ENCODE results near the gene TAC3.
"Not testable (repeated sequence)": the region's sequence is repeated elsewhere in the genome, so short reads cannot be mapped to it uniquely, and the experiment has no call there.

The TAC3 gene

GRCh38 chr12:56980268-56980667 lies 36.1 kb downstream of the TAC3 start:
- no peak for DNase-seq

- DNase-seq = no peak
Observed at GRCh38 chr12:56979628-56980027, 36.7 kb downstream of the TAC3 start.

DNA sequence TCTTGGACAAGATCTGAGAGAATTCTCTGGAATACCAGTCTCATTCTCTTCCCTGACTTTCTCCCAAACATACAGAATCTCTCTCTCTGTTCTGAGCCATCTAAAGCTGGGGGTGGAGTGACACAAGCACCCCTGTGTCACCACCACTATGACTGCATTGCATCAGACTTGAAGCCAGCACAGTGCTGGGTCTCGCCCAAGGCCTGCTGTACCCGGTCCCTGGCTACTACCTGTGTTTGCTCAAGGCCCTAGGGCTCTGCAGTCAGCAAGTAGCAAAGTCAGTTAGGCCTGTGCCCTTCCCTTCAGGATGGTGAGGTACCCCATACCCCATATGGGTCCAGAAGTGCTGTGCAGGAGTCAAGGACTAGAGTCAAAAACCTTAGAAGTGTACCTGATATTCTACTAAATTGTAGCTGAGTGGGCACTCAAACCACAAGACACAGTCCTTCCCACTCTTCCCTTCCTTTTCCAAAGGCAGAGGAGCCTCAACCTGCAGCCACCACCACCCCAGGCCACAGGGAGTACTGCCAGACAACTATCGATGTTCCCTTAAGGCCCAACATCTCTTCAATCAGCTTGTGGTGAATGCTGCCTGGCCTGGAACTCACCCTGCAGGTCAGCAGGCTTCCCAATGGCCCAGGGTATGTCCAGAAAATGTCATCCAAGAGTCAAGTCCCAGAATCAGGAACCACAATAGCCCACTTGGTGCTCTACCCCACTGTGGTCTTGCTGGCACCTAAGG lies 37.8 kb downstream of the TAC3 start:
- no peak for DNase-seq

DNA sequence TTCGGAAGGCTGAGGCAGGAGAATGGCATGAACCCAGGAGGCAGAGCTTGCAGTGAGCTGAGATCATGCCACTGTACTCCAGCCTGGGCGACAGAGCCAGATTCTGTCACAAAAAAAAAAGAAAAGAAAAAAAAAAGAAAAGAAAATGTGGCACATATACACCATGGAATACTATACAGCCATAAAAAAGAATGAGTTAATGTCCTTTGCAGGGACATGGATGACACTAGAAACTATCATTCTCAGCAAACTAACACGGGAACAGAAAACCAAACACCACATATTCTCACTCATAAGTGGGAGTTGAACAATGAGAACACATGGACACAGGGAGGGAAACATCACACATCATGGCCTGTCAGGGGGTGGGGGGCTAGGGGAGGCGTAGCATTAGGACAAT lies 39.0 kb downstream of the TAC3 start:
- DNase-seq = not testable (repeated sequence)

DNA sequence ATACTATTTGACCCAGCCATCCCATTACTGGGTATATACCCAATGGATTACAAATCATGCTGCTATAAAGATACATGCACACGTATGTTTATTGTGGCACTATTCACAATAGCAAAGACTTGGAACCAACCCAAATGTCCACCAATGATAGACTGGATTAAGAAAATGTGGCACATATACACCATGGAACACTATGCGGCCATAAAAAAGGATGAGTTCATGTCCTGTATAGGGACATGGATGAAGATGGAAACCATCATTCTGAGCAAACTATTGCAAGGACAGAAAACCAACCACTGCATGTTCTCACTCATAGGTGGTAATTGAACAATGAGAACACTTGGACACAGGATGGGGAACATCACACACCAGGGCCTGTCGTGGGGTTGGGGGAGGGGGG lies 42.1 kb downstream of the TAC3 start:
- not testable (repeated sequence) for DNase-seq

GRCh38 chr12:56968910-56969309 lies 47.4 kb downstream of the TAC3 start:
- not testable (repeated sequence) for DNase-seq

- not testable (repeated sequence) for DNase-seq
Observed at GRCh38 chr12:56965997-56966642, 50.2 kb downstream of the TAC3 start.

- not testable (repeated sequence) for DNase-seq
Observed at GRCh38 chr12:56965124-56965523, 51.2 kb downstream of the TAC3 start.

DNA sequence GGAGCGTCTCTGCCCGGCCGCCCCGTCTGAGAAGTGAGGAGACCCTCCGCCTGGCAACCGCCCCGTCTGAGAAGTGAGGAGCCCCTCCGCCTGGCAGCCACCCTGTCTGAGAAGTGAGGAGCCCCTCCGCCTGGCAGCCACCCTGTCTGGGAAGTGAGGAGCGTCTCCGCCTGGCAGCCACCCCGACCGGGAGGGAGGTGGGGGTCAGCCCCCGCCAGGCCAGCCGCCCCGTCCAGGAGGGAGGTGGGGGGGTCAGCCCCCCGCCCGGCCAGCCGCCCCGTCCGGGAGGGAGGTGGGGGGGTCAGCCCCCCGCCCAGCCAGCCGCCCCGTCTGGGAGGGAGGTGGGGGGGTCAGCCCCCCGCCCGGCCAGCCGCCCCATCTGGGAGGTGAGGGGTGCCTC lies 52.8 kb downstream of the TAC3 start:
- not testable (repeated sequence) for DNase-seq

DNA sequence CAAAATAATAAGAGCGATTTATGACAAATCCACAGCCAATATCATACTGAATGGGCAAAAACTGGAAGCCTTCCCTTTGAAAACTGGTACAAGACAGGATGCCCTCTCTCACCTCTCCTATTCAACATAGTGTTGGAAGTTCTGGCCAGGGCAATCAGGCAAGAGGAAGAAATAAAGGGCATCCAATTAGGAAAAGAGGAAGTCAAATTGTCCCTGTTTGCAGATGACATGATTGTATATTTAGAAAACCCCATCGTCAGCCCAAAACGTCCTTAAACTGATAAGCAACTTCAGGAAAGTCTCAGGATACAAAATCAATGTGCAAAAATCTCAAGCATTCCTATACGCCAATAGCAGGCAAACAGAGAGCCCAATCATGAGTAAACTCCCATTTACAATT lies 54.1 kb downstream of the TAC3 start:
- DNase-seq = not testable (repeated sequence)
